HT1080 (cell line): Measurements from ENCODE around the gene NDUFA13. TPM values are rescaled to one million over a fixed set of nuclear protein-coding genes. Genes with fewer than 3 reads are reported as not detected.

ENCODE experiments used
- DNase-seq: peaks from one replicate; pipeline ENCODE4 v3.0.0-alpha.2; 2015; ENCODE audit warnings: low read depth
- total RNA-seq: library from RNA; depleted of rRNA; stranded (reverse); fragments of >200 nt; shearing (Covaris generic); gene quantifications from 2 replicates; pipeline ENCODE4 v1.2.3, GENCODE V29; 2014

NDUFA13 gene
- total RNA-seq, 1 experiment from 2014 or later, result 142 TPM

DNA sequence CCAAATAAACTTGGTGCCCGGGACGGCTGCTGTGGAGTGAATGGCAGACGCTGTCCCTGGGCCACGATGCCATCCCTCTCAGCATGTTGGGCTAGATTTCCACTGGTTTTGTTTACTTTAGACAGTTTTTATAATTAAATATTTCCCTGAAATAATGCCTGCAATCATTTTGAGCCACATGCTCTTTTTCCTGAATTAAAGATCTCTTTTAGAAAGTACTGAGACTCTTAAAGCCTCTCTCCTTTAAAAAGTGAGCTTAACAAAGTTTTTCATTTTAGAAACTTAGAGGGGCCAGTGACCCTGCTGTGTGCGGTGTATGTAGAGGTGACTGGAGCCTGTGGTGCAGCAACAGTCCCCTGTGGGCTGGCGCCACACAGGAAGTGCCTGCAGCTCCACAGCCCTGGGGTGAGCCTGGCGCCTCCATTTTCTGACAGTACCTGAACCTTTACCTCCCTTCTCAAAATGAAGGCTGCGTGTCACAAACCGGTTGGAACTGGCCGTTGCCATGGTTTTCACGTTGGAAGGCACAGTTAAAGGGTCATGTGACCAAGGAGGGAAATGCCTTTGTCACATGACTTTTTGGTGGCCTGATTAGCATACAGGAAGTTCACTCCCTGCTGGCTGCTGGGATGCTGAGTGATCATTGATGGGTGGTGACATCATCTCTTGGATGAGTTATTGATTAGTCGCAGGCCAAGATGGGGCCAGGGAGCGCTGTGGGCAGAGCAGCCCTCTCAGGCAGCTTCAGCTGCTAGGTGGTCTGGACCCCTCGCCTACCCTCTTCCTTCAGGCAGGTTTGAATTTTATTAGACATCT lies 26.9 kb upstream of the NDUFA13 start:
- peak; percentile 96 for DNase-seq

GRCh38 chr19:19489804-19490204 lies 26.2 kb upstream of the NDUFA13 start:
- DNase-seq, result no peak

DNA sequence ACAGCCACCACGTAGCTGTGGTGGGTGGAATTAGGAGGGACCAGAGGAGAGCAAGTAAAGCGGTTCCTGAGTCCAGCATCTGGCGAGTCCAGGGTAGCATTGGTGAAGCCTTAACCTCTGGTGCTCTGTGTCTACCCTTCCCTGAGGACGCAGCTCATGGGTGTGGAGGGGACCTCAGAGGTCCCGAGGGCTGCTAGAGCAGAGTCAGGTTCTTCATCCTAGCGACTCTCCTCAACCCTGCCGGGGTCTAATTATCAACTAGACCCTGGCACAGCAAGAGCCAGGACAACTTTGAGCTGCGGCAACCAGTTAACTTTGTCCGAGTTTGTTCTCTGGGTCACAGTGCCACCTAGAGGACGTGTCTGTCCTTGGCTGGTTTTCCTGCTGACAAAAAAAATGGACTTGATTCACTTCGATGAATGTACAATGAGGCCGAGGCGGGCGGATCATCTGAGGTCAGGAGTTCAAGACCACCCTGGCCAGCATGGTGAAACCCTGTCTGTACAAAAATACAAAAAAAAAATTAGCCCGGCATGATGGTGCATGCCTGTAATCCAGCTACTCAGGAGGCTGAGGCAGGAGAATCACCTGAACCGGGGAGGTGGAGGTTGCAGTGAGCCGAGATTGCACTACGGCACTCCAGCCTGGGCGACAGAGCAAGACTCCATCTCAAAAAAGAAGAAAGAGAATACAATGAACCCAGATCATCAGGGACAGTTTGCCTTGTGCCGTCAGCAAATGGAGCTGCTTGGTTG lies 25.6 kb upstream of the NDUFA13 start:
- DNase-seq, result peak; percentile 78

GRCh38 chr19:19491321-19492025 lies 24.6 kb upstream of the NDUFA13 start:
- no peak for DNase-seq

- no peak for DNase-seq
Observed at GRCh38 chr19:19492026-19492610, 23.9 kb upstream of the NDUFA13 start.

DNA sequence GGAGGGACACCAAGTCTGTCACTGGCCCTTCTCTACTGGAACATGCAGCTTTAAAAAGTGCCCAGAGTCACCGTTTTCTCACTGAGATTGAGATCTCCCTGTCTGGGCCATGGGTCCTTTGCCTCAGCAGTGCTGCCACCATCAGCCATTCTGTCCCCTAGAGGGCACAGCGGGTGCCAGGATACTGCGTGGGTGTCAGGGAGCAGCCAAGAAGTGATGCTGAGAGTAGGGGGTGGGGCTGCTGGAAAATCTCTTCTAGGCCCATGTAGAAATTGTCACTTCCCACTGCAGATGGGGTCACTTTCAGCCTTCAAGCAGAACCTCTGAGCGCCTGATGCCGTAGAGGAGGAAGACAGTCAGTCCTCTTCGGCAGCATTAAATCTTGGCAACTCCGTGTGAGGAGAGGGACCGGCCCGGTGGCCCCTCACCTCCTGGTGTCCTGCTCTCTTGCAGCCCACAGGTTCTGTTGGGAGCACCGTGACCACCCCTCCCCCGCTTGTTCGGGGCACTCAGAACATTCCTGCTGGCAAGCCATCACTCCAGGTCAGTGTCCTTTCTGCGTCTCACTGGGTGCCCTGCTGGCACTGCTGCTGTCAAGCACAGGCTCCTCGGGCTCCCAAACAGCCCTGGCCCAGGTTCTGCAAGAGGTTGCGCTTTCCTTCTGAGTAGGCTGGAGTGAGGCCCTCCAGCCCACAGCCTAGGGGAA lies 22.0 kb upstream of the NDUFA13 start:
- no peak for DNase-seq

DNA sequence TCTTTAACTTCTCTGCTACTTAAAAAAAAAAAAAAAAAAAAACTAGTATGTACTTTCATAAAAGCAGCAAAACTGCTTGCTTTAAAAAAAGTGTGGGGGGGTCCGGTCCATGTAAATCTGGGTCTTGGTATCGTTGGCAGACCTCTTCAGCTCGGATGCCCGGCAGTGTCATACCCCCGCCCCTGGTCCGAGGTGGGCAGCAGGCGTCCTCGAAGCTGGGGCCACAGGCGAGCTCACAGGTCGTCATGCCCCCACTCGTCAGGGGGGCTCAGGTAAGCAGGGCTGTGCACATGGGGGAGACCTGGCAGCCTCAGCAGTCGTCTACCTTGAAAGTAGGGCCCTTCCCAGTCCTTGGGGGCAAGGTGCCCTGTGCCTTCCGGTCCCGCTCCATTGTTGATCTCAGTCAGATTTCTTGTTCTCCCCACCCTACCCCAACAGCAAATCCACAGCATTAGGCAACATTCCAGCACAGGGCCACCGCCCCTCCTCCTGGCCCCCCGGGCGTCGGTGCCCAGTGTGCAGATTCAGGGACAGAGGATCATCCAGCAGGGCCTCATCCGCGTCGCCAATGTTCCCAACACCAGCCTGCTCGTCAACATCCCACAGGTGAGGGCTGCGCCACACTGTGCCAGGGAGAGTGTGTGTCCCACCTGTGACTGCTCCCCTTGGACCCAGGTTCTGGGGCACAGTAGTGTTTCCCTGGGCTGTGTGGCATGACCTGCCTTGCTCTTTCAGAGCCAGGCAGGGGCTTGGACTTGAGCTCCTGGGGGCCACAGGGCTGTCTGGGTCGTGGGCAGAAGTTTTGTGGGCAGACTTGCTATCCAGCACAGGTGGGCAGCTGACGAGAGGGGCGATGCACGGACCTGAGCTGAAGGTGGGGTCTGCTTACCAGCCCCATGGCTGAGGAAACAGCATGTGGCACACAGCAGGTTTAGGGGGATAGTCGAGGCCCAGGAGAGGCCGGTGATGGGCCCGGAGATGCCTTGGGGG lies 20.1 kb upstream of the NDUFA13 start:
- DNase-seq, result no peak

GRCh38 chr19:19498255-19498991 lies 17.6 kb upstream of the NDUFA13 start:
- DNase-seq, result no peak

DNA sequence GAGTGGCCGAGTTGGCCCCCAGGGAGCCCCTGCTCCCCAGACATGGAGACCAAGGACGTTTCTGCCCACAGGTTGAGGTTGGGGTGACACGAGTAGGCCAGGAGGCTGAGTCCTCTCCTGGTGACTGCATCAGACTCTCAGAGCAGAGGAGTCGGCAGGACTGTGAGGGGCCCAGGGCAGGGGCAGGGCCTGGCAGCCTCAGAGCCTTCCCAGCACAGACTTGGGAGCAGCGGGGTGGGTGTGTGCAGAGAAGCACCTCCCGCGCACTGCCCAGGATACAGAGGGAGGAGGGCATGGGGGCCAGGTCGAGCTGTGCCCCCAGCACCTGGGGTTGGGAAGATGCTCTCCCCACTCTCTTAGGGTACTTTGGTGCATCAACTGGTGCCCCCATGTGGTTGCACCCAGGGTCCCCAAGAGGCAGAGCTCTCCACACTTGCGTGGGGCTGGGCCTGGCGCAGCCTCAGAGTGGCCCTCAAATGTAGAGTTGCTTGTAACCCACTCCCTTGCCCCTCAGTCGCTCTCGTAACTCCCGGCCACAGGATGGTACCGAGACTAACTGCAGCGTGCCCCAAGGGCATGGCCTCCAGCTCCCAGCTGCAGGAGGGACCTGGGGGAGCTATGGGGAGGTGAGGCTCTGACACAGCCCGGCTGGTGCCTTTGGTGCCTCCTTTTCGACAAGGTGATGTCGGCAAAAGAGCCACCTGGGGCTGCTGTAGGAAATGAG lies 16.6 kb upstream of the NDUFA13 start:
- no peak for DNase-seq

GRCh38 chr19:19500975-19501644 lies 14.9 kb upstream of the NDUFA13 start:
- no peak for DNase-seq

GRCh38 chr19:19501798-19502197 lies 14.2 kb upstream of the NDUFA13 start:
- no peak for DNase-seq

DNA sequence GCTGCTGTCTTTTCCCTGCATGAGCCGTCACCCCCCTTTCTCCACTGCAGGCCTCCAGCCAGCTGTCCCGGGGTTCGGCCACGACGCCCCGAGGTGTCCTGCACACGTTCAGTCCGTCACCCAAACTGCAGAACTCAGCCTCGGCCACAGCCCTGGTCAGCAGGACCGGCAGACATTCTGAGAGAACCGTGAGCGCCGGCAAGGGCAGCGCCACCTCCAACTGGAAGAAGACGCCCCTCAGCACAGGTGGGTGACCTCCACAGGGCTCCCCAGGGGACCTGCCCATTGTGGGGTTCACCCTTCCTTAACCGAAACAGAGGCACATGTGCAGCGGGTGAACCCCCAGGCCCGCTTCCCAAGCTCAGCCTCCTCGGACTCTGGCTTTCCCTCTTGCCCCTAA lies 13.7 kb upstream of the NDUFA13 start:
- no peak for DNase-seq

DNA sequence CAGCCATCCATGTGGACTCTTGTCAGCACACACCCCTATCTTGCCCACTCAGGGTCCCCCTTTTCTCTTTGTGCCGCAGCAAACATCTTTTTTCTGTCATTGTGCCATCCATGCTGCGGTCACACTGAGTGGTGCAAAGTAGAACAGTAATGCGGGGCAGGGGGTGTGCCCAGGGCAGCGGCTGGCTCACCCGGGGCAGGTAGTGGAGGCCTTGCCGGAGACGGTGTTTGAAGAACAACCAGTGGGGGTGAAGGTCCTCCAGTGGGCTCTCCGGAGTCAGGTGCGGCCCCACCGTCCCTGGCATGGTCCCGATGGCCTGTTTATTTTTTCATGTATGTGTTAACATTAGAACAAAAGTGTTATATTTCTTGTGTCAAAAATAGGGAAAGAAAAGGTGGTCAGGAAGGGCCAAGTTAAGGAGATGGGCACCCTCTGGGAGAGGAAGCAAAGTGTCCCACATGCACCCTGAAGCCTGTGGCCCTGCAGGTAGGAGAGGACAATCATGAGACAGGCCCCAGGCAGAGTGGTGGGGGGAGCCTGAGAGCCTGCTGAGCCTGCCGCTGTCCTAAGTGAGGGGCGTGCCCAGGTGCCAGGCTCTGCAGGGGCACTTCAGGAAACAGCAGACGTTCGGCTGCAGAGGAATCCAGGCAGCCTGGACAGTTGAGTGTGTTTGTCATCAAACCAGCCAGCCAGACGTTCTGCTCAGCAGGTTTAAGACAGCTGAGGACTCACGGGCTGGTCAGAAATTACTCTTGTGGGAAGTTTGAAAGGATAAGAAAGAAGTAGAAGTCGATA lies 13.0 kb upstream of the NDUFA13 start:
- no peak for DNase-seq

DNA sequence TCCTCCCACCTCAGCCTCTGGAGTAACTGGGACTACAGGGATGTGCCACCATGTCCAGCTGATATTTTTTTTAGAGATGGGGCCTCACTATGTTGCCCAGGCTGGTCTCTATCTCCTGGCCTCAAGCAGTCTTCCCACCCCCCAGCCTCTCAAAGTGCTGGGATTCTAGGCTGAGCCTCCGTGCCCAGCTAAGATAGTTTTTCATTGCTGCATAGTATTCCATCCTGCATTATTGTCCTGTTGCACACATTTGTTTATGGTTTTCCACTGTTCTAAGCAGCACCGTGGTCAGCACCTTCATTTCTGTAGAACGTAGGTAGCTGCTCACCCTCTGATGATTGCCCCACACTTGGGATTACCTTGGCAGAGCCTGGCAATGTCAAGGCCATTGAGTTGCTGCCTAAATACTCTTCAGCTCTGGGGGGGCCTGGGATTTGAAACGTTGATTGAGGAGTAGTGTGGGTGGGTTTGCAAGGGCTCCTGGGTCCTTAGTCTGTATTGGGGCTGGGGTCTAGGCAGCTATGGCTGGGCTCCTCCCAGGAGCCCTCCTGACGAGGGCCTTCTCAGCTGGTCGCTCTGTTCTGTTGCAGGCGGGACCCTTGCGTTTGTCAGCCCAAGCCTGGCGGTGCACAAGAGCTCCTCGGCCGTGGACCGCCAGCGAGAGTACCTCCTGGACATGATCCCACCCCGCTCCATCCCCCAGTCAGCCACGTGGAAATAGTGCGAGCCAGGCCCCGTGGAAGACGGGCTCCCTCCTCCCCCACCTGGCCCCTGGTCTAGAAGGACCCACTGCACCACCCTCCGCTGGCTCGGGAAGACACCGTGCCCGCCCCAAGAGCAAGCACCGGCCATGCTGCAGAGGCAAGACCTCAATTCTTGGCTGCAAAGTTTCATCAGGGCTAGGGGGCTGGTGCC lies 11.0 kb upstream of the NDUFA13 start:
- DNase-seq, result no peak

GRCh38 chr19:19505669-19506326 lies 10.2 kb upstream of the NDUFA13 start:
- DNase-seq, result no peak
